HG03521 (cell line): ENCODE results near the gene TMEM170A.

Experiments
- ATAC-seq: cut with Tn5 transposase; IDR thresholded peaks from one replicate; pipeline ENCODE4 v1.9.1; 2021; ENCODE audit warnings: mild to moderate bottlenecking, moderate library complexity; ENCODE audit not compliant: unreplicated experiment

TMEM170A gene

DNA sequence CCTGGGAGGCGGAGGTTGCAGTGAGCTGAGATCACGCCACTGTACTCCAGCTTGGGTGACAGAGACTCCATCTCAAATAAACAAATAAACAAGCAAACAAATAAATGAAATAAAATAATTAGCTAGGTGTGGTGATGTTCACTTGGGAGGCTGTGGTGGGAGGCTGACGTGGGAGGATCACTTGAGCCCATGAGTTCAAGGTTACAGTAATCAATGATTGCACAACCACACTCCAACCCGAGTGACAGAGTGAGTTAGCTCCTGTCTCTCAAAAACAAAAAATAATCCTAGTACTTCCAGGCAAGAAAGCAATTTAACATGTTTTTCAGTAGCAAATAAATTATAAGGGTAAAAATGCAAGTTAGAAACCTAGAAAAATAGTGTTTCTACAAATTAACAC, 57.5 kb downstream of the TMEM170A start:
- no peak for ATAC-seq

DNA sequence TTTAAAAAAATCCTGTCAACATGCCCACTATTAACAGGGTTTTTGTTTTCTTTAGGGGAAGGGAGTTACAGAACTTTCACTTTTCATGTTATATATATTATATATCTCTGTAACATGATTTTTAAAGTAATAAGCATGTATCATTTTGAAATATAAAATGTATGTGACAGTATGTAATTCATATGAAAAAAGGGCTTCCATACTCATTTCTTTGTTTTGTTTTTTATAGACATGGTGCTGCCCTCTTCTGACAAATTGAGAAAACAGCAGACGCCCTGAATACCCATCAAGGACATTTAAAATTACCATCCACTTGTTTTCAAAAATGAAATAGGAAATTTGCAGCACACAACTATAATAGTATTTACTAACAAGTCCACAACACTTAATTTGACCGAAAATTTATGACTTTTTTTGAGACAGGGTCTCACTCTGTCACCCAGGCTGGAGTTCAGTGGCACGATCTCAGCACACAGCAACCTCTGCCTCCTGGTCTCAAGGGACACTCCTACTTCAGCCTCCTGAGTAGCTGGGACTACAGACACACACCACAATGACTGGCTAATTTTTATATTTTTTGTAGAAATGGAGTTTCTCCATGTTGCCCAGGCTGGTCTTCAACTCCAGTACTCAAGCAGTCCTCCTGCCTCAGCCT, 61.5 kb downstream of the TMEM170A start:
- no peak for ATAC-seq

DNA sequence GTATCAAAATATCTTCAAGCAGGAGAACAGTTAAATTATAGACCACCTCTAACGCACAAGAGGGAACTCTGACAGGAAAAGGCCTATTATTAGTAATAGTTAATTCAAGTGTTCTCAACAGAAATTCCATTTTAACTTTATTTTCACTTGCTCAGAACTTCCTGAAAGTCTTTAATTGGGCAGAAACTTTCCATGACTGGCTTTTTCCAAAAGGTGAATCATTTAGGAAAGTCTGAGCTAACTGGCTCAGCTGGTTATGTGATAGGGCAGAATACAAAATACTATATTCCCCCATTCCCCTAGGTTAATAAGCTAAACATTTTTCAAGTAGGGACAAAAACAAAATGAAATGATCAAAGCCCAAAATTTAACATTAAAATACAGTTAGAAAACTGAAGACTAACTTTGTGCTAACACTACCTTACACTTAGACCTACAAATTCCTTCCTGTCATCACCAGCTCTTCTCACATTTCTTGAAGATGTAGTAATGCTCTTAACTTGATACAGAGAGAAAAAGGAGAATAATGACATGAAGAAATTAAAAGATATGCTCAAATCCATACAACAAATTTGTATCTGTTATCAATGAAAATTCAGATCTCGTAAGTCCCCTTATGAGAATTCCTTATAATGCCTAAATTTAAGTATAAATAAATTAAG, 62.2 kb downstream of the TMEM170A start:
- ATAC-seq: no peak

DNA sequence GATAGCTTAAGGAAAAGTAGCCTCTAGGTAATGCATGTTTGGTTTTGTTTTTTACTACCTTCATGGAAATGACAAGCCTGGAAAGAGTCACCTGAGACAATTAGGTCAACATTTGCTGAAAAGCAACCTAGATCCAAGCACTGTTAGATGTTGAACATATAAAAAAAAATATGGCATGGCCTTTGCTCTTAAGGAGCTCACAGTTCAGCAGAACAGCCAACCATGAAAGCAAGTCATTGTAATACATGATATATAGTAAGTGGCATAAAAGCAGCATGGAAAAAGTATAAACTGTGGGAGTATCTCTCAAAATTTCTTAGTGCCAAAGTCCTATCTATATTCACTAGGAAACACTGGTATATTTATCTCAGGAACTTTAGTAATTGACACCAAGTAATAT, 62.8 kb downstream of the TMEM170A start:
- no peak for ATAC-seq

DNA sequence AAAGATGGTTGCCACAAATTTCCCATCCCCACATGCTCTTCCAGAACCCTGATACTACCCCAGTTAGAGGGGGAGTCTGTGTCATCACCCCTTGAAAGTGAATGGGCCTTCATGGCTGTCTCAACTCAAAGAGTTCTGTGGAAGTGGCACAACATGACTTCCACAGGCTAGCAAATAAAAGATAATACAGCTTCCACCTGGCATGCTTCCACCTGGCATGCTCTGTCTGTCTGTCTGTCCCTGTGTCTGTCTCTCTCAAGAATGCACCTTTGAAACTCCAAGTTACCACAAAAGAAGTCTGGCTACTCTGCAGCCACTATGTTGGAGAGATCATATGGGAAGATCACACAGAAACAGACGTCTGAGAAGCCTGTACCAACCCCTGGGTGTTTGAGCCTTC, 66.2 kb downstream of the TMEM170A start:
- ATAC-seq: no peak

DNA sequence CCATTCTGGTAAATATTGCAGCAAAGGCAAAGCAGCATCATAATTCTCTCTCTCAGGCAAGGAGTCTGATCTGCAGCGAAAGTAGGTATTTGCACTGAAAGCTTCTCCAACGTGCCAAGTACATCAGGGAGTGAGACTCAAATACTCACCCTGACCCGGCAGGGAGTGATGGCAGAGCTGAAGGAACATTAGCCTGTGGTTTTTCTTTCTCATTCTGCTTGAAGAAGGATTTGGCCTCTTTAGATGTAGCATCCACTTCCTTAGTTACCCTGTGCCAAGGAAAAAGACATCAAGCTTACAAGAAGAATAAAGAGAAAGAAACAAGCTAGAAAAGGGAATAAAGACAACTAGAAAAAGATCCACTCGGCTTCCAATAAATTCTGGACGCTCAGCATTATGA, 69.5 kb downstream of the TMEM170A start:
- ATAC-seq: no peak
